ENCODE results near the gene CYP19A1.

CYP19A1 gene

DNA sequence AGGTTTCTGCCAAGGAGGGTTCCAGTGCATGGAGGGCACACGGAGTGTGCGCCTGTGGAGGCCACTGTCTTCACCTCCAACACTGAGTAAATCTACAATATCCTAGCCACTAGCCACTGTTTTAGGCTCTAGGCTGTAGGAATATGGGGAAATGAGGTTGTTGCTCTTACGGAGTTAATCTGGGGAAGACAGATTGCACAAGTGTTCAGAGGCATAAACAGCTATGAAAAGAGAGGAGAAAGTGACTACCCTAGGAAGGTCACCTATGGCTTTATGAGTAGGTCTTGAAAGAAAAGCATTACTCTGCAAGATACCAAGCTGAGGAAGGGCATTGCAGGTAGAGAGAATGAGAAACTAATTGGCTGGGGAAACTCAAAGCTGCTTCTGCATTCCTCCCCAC is 85.7 kb downstream of the CYP19A1 start:
- DNase-seq: no peak

DNA sequence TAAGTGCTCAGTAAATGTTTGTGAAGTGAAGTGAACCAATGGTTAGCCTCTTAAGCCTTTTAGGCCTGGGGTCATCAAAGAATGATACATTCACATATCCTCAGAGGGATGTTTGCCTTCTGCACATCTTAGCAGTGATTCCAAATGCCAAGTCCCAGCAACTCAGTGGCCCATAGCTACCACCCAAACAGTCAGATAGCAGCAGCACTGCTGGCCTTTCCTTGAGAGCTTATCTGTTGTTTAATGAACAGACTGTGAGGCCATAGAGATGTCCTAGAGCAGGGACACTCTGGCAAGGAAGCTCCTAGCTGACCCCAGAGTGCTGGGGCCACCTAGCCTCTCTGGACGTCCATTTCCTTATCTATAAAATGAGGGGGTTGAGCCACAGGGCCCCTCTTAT is 86.8 kb downstream of the CYP19A1 start:
- DNase-seq: no peak

DNA sequence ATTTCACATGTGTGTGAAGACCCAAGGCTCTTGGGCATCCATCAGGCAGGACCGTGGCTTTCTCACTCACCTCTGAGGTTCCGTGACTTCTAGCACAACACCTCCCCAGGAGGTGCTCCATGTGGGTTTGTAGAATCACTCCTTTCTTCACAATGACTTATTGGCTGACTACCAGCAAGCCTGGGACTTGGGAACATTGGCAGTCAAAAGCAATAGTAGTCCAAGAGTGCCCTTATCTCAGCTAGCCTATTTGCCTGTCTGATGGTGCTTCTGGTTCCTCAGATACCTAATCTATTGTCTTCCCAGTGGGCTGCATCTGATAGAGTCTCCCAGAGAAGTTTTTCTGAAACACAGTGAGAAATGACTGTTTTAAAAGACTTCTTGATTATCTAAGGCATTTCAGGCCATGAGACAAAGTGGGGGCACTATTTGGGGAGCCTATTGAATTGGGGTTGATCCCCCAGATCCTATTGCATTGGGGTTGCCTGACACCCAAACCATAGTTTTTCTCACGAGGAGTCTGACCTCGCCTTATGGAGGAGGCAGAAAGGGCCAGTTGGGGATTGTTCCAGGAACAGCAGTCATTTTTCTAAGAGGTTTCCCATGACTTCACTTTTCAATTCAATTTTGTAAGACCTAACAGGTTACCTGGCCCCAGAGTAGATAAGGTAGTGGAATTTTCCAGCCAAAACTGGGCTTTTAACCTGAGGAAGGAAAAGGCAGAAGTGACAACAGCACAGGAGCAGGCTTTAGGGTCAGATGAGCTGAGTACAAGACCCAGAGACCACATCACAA is 88.0 kb downstream of the CYP19A1 start:
- DNase-seq: no peak

DNA sequence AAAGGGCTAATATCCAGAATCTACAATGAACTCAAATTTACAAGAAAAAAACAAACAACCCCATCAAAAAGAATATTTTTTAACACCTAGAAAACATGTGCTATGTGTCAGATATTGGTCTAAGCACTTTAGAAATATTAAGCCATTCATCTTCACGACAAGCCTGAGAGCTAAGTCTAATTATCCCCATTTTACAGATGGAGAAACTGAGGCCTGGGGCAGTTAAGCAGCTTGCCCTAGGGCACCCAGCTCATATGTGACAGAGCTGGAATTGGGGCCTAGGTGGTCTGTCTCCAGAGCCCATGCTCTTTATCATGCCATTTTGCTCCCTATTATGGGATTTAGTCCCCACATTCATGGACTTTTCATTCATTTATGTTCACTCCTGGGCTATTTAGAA is 92.8 kb downstream of the CYP19A1 start:
- no peak for DNase-seq

DNA sequence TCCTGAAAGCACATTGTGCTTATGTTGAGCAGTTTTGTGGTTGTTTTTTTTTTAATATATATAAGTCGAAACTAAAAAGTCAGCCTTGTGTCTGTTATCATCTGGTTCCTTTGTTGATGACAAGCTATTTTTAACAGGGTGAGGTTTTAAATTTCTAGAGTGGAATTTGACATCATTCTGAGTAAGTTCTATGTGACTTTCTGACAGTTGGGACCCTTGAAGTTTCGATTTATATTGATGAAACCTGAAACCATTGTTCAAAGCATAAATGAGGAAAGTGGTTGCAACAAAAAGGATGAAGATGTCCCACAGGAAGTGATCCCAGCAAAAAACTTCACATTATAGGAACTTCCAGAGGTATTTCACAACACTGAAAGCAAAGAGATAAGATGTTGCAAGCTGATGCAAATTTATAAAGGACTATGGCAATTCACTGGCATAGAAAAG is 94.0 kb downstream of the CYP19A1 start:
- DNase-seq: no peak

DNA sequence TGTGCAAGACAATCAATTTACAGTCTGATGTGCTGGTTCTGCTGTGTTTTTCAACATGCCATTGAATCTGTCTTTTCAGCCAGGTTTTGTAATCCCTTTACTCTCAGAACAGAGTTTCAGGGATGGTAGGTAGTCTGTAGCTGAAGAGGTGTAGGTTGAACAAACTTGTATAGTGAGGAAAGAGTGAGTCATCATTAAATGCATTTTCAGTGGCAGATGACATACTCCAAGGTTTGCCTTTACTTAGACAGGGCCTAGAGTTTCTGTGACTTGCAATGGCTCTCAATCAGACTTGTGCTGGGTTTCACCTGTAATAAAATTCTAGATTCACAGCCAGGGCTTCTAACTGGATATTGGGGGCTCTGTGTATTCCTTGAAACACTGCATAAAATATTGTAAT is 94.6 kb downstream of the CYP19A1 start:
- DNase-seq: no peak

DNA sequence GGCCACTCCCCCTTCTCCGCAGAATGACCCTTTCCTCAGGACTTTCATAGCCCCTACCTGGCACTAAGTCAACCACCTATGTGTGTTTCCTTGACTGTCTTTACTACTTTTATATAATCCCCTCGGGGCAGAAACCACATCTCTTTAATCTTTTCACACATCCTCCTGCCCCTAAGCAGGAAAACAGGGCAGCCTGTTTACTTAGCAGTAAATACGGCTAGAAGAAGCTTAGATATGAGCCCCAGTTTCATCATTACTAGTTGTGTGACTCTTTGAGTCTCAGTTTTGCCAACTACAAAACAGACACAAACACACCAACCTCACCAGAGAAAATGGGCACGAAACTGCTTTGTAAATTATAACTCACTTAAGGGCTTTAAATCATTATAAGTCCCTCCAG is 98.3 kb downstream of the CYP19A1 start:
- DNase-seq: no peak

DNA sequence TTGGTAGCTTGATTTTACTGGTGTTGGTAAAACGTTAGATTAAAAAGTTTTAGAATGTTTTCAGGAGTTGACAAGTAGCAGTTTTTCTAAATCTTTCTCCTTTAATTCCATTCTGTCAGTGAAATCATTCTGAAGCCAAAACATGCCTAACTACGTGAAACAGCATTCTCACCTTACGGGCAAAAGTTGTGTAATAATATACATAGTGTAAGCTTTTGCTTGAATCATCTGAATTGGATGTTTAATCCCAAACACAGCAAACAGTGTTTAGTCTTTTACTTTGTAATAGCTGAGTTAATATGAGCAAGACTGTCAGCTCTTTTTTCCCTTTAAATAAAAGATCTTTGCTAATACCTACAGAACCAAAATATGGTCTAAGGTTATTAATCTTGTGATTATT is 100.6 kb downstream of the CYP19A1 start:
- no peak for DNase-seq

DNA sequence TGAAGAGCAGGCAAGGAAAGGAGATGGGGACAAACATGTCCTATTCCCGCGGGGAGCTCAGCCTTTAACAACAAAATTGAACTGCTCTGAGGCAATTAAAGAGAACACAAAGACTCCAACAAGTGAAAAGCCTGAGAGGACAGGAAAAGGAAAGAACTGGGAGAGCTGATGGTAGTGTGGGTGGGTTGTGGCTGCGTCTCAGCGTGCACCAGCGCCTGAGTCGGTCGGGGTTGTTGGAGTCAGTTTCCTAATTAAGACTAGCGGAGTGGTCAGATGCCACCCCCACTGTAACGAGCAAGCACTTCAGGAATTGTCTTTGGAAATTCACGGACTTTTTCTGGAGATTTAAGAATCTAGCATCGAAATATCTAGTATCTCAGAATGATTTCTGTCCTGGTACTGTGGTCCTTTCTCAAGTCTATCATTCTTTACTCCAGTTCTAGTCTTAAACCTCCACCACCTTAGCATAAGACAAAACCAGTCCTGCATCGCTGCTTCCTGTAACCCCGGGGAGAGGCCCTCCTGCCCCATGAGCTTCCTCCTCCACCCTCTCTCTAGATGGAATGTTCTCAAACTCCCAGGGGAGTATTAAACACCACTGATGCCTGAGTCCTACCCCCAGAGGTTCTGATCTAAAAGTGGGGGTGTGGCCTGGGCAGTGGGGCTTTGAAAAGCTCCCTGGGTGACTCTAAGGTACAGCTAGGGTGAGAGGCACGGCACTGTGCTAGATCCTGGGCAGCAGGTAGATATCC is 104.0 kb downstream of the CYP19A1 start:
- no peak for DNase-seq

DNA sequence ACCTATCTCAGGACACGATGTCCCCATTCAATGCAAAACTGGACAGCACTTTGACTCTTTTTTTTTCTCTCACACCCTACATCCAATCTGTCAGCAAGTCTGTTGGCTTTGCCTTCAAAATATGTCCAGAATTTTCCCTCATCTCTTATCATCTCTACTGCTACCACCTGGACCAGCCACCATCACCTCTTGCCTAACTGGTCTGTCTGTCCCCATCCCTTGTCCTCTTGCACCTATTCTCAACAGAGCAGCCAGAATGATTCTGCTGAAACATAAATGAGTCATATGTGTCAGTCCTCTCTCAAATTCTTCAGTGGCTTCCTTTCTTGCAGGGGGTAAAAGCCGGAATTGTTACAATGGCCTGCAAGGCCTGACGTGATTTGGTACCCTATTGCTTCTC is 105.8 kb downstream of the CYP19A1 start:
- DNase-seq: no peak

DNA sequence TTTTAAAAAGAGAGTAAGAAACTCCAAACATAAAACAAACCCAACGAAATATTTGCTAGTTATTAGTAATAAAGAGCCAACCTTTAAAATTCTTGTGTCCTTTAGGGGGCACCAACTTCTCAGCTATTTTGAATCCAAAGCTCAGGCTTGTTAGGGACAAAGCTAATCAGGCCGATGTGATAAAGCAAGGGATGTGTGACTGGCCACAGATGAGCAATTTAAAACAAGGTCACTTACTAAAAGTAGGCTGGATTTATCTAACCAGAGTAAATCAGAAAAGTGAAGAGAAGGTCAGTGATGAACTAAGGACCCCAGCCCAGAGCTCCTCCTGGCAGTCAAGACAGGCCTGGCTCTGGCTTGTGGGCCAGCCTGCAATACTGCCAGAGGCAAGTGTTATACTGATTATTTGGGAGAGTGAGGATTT is 108.5 kb downstream of the CYP19A1 start:
- peak; percentile 4 to 27 for DNase-seq

DNA sequence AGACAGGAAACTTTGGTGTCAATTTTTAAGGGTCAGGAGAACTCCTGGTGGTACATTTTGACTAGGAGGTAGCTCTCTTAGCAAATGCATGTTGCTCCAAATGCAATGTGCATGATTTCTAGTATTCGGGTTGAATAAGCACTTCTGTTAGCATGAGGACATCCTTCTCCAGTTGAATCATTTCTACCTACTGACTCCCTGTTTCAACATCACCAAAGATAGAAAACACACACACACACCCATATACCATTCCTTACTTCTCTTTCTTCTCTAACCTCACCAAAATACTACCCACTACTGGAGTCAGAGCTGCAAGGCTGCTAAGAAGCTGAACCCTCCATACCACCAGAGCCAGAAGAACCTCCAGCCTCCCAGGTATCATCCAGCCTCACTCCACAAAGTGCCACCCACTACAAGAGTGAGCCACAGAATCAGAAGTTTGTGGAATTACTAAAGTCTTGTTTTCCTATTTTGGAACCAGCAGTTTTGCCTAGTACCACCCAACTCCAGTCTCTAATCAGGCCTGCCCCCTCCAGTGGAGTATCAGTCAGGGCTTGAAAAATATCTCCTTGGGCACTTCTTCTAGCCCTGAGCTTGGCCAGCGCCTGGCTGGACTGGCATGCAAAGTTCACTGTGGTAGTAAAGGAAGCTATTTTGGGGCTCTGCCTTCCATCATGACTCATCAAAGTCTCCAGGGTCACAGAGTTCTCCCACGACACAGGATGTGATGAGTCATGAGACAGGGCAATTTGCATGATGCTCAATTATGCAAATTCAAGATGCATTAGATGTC is 110.3 kb downstream of the CYP19A1 start:
- DNase-seq: peak; percentile 26 to 30

DNA sequence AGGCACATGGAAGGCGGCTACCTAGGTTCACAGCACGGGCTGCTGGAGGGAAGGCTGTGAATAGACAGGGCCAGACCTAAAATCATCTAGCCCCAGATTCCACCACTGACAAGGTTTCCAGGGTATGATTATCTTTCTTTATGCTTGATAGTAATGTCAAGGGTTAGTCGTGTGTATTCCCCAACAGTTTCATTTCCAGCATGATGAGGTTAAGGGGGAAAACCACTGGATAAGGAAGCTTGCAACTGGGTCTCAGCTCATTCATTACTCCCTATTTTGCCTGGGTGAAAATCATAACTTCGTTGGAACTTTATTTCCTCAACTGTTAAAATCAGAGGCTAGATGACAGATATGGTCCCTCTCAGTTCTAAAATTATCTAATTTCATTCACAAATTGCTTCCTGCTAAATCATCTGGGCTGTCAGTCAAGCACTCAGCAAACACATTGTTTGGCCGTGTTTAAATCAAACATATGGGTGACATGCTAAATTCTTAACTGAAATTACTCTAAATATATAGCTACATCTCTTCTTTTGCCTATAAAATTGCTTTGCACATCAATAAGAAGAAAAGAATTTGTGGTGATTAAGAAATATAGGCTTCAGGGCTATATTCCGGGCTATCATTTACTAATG is 111.7 kb downstream of the CYP19A1 start:
- DNase-seq: no peak

DNA sequence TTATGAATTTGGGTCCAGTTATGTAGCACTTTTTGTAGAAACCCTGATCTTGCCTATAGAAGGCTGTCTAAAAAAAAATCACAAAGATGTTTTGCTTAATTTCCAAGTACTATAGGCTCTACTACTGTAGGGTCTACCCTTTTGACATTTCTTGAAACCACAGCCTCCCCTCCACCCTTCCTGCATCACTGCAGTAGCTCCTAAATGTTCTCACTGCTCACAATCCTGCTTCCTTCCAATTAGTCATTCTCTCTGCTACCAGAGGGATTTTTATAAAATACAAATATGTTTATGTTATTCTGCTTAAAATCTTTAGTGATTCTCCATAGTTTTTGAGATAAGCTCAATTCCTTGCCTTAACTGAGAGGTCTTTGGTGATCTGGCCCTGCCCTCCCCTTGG is 114.0 kb downstream of the CYP19A1 start:
- DNase-seq: no peak

DNA sequence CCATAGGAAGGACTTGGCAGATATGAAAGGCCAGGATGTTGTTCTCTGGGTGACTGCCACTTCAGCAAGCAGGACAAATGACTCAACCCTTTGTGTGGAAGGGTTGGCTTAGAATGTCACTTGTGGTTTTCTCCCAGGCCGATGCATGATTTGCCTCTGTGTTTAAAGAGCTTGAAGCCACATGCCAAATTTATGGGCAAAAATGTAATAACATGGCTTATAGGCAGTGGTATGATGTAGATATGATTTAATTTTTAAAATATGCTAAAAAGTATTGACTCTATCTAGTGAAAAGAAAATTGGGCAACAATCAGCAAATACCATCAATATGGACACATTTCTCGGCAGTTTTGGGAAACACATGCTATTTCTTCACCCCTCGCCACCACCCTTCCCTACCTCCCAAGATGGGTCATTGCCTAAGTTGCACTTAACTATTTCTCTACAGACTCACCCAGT is 114.6 kb downstream of the CYP19A1 start:
- peak in 1 of 2 experiments; percentile 5 for DNase-seq

DNA sequence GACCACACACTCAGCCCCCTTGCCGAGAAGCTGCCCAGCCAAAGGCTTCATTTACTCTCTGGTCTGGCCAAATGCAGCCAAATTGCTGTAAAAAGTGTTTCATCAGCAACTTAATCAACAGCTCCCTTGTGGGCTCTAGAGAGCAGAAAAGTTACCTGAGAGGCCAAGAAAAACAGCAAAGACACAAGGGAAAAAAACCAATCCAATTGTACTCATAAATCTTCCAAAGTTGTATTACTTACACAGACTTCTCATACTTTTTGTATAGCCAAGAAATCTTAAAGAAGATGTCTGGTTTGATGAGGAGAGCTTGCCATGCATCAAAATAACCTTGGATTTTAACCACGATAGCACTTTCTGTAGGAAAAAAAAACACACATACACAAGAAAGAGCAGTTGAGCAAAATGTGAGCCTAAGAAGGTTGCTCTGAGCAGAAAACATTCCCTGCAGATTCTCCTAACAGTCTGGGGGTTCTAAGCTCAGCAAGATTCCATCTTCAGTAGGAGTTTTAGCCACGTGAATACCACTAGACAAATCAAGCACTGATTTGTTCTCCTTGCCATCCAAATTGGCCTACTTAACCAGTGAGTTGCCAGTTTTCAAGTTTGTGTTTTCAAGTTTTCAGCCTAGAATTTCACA is 120.0 kb downstream of the CYP19A1 start:
- DNase-seq: no peak

DNA sequence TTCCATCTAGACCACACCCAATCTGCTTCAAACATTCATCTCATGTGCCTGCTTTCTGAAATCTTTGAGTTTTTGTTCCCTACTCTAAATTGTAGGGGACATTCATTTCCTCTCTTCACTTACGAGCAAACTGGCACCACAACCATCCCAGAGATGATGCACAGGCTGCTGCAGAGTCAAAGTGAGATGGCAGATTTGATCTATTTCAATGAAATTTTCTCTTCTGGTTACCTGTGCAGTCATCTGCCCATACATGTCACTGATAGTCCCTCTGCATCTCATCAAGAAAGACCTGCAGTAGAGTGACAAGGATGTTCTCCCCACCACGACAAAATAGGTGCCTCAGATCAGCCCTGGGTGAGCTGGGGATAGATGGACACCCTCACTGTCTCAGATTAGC is 125.5 kb downstream of the CYP19A1 start:
- DNase-seq: no peak

DNA sequence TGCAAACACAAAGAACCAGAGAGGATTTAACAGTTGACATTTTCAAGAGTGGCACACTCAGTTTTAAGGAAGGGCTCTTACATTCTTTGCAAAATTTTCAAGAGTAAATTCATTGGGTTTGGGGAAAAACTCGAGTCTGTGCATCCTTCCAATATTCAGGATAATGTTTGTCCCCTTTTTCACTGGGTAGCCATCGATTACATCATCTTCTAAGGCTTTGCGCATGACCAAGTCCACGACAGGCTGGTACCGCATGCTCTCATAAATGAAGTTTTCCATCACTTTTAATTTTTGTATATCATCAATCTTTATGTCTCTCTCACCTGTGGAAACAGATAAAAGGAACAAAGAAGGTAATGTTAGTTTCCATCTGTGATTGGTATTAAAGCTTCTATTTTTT is 126.2 kb downstream of the CYP19A1 start:
- no peak for DNase-seq

DNA sequence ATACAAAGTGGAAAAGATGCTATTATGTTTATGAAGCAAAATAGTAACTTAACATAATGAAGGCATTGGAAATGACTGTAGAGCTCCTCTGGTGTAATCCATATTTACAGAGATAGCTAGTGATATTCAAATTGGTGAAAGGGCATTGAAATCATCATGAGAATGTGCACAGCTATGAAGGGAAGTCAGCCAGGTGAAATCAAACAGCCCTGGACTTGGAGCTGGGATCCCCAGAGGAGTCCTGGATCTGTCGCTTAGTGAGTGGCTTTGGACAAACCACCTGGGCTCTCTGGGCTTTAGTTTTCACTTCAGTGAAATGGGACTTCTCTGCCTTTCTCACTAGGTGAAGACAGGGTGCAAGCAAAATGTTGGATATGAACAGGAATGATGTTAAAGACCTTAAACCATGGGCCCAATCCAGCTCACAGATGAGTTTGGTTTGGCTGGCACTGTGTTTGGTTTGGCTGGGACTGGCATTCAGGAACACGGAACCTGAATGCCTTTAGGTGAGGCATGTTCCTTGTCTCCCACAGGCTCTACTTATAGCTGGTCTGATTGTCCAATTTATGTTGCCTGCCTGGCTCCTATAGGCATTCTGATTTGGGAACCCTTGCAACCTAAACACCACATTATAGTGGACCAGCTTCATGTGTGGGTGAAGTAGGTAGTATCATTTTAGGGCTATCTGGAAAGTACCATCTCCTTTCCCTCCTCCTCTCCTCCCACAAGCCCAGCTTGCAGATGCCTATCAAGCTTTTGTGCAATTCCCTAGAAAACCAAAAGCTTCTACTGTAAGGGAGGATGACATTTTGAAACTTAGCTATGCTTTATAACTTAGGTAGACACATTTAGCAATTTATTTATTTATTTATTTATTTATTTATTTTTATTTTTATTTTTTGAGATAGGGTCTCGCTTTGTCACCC is 133.1 kb downstream of the CYP19A1 start:
- DNase-seq: no peak

DNA sequence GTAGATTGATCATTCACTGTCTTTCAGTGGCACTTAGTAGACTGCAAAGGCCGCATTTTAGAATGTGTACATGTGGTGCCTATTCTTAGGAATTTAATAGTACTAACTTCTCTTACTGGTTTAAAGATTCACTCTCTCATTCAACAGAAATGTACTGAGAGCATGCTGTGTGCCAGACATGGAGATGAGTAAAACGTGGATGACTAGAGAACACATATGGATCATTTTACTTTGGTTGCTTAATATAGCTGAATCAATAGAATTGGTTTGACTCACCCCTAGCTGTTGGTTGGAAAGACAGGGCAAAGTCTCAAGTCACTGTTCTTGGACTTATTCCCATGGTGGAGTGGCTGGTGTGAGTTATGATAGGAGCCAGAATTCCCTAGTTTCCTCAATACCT is 134.6 kb downstream of the CYP19A1 start:
- DNase-seq: no peak

DNA sequence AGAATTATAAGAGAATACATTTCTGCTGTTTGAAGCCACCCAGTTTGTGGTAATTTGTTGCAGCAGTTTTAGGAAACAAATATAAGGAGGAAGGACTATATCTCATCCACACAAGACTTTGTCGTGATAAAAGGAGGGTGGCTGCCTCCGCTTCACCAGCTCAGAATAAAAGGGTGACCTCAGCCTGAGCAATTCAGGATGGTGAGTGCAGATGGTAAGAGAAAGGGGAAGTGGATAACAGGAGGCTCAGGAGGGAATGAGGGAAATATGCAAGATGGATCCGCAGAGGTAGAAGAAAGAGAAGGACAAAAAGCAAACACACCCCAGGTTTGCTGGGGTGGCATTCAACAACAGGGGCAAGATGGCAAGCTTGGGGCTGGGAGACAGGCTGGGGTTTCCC is 135.6 kb downstream of the CYP19A1 start:
- peak; percentile 62 to 64 for DNase-seq
